HG03196 (cell line): Measurements from ENCODE around the gene ANKLE2.
"Not testable (repeated sequence)": the region's sequence is repeated elsewhere in the genome, so short reads cannot be mapped to it uniquely, and the experiment has no call there.

Source experiments
- ATAC-seq: cut with Tn5 transposase; IDR thresholded peaks from one replicate; pipeline ENCODE4 v1.9.1; 2021; ENCODE audit not compliant: unreplicated experiment

The ANKLE2 gene

DNA sequence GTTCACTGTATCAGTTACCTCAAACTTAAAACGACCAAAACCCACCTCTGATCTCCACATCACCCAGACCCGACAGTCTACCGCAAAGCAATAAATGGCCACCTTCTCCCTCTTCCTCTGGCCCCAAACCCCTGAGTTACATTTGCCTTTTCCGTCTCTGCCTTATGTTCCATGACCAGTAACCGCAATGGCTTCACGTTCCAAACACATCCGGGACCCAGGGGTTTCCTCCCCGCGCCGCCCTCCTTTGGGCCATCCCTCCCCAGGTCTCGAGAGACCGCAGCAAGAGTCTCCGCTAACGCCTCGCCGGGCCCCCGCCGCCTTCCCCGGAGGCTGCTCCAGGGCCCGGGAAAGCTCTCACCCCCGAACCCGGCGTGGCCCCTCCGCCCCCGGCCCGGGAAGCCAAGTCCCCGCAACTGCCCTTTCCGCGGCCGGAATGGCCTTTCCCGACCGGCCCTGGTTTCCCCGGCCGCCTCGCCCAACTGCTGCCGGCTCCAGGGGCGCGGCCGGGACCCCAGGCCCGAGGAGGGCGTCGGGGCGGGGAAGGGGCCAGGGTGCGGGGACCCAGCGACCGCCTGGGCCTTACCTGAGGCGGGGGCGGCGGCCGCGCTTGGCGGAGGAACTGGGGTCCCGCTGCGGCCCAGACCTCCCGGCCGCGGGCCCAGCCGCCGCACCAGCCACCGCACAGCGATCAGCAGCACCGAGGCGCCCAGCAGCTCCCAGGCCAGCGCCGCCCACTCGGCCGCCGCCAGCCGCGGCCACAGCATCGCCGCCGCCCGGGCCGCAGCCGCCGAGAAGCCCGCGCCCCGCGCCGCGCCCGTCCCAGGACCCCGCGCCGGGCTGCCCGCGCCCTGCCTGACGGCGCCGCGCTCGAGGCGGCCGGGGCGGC lies at the start of gene ANKLE2:
Gene ANKLE2, minus strand, starts transcription at position 801 of the 889 bp plus-strand sequence. Its CDS starts 34 bp downstream, at position 767.
- peak; percentile 8 for ATAC-seq

DNA sequence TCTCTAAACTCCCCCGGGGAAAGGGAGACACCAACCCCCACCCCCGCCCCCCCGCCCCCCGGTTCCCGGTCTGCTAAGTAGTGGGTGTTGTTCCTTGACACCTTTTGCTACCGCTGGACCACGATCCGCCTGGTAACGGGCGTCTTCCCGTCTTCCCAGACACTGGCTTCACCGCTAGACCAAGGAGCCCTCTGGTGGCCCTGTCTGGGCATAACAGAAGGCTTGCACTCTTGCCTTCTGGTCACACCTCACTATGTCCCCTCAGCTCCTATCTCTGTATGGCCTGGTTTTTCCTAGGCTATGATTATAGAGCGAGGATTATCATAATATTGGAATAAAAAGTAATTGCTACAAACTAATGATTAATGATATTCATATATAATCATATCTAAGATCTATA lies 47.8 kb upstream of the ANKLE2 start:
- not testable (repeated sequence) for ATAC-seq

DNA sequence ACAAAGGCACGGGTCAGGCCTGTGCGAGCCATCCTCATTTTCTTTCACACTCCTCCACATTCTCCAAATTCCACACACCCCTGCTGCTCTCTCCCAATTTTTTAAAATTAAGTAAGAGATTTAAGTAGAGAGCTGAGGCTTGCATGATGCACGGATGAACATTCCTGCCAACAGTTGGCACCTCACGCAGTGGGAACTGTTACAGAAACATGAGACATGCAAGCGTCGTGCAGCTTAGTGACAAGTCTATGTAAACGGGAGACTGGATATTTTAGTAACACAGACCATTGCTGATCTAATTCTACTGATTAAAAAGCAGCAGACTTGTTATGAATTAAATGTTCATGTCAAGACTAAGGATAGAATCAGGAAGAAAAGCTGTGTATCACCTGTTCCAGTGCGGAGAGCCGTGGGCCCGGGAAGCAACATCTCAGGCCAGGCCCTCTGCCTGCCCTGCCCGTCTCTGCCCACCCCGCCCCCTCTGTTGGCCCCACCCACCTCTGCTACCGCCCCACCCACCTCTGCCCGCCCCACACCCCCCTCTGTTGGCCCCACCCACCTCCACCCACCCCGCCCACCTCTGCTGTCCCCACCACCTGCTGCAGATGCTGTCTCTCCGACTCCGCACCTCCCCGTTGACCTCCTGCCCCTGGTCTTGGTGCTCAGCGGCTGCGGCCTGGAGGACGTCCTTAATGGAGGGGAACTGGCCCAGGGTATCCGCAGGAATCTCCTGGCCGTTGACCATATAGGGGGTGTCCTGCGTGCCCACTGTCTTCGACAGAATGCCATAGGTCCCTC lies 45.9 kb upstream of the ANKLE2 start:
- no peak for ATAC-seq

DNA sequence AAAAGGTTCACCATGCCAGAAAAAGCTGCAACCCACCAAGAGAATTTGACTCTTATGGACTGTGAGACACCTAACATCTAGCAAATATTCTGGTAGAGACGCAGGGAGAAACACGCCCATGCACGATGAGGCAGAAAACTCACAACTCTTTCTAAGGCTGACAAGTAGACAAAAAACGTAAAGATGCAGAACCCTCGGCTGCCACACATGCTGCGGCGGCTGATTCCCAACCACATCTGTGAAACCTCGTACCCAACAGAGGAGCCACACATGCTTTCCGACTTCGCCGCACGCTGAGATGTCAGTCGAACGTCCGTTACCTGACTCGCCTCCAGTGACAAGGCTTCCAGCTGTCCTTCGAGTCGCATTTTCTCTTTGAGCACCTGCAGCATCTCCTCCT lies 45.2 kb upstream of the ANKLE2 start:
- ATAC-seq: no peak

DNA sequence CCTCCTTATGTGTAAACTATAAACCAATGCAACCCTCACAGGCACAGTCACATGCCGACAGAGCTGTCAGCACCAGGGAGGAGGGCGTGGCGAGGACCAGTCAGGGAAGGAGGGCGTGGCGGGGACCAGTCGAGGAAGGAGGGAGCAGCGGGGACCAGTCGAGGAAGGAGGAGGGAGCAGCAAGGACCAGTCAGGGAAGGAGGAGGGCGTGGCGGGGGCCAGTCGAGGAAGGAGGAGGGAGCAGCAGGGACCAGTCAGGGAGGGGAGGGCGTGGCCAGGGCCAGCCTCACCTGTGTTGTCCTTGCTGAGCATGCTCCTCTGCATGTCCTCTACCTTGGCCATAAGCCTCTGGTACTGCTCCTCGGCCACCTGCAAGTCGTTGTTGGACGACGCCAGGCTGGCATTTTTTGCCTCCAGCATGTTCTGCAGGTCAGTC lies 42.8 kb upstream of the ANKLE2 start:
- no peak for ATAC-seq

DNA sequence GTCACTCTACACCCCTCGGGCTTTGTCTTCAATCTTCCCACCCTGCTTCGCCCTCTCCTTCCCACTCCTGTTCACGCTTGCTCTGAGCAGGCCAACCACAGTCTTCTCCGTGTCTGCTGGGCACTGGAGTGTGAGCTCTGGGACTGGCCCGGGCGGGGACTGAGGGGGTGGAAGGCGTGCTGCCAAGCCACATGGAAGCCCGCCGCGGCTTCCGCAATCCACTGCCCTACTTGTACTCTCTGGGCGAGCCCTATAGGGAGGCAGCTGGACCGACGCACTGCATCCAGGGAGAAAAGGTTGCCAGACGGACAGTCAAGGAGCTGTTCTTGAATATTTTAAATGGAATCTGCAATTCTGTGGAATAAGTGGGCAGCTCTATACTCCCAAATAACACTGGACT lies 42.3 kb upstream of the ANKLE2 start:
- no peak for ATAC-seq

DNA sequence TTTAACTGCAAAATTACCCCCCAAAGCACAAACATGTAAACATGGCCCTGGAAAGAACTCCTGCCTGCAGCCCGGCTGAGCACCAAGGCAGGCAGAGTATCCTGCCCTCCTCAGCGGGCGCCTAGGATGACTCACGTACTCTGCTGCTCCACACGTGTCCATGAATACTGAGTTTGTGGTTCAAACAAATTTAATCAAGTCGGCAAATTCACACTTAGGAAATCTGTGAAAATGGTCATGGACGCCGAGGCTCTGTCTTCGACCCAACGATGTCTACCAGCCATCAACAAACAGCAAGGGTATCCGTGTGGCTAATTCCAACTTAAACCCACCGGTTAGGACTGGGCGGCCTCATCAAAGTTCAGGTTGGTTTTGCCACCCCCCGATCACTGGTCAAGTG lies 41.5 kb upstream of the ANKLE2 start:
- no peak for ATAC-seq

DNA sequence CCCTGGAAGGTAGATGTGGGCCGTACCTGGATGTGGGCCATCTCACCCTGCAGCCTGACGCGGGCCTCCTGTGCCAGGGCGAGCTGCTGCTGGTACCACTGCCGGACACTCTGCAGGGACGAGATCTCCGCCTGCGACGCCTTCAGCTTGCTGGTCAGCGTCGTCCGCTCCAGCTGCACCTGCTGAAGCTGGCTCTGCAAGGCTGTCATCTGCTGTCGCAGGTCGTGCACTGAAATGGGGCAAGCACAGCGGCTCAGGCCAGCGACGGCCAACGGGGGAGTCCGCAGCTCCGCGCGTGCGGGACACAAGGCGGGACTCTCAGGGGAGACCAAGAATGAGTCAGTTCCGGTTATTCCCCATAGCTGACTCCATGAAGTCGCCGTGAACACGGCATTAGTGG lies 40.1 kb upstream of the ANKLE2 start:
- ATAC-seq: no peak

DNA sequence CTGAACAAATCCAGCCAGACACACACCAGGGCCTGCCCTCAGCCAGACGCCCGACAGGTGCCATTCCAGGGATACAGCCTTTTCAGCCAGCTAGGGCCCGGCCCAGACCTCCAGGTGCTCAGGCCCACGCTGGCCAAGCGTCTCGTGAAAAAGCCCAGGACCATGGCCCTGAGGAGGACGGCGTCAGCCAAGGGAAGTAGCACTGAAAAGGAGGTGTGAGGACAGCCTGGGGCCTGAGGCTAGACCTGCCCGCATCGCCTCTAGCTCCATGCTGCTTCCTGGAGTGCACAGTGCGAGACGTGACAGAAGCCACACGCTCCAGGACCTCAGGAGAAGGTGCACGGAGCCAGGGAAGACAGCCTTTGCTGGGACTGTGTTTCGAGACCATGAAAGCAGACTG lies 37.2 kb upstream of the ANKLE2 start:
- no peak for ATAC-seq

DNA sequence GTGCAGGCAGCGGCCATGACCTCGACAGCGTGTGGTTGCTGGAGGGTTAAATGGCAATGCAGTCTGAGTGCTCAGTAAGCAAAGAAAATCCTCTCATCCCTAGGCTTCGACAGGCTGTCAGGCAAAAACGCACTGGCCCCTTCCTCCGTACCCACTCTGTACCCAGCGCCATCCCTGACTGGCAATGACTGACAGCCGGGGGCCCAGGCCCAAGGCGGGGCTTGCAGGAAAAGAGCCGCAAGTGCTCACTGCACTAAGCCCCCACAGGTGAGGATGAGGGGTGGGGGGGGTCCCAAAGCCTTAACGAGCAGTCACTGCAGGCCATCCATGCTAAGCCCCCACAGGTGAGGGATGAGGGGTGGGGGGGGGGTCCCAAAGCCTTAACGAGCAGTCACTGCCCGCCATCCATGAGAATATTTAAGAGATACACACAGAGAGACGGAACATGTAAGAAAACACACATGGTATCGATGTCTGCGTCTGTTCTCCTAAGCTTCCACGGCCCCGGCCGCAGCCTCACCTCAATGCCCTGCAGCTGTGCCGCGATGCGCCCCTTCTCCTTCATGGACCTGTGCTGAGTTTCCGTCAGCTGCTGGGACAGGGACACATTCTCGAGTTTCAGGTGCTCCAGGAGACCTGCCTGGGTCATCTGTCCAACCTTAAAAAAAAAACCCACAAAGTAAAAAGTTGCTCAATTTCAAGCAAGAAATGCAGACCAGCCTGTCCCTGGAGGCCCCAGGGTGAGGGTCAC lies 36.4 kb upstream of the ANKLE2 start:
- ATAC-seq: no peak

DNA sequence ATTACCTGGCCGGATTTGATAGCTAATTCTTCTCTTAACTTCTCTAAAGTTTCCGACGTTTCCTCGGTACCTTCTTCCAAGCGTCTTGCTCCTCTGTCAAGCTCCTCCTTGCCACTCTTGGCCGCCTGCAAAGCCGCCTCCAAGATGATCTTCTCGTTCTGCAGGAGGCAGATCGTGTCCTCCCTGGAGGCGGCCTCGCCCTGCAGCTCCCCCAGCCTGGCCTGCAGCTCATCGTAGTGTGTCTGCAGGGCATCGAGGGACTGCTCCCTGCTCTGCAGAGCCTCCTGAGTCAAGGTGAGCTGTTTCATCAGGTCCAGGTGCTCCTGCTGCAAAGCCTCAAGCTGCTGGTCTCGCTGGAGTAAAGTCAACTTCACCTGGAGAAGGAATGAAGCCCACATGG lies 34.2 kb upstream of the ANKLE2 start:
- ATAC-seq: no peak

DNA sequence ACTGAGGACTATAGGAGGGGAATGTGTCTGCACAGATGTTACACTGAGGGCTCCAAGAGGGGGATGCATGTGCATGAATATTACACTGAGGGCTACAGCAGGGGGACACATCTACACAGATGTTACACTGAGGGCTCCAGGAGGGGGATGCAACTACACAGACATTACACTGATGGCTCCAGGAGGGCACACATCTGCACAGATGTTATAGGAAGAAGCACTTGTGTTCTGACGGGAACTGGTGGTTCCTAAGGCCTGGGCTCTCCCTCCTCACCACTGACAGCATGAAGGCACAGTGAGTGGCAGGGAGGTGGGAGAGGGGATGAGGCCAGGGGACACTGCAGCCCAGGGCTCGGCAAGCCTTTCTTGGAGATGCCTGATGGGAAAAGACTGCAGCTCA lies 30.3 kb upstream of the ANKLE2 start:
- ATAC-seq: not testable (repeated sequence)

DNA sequence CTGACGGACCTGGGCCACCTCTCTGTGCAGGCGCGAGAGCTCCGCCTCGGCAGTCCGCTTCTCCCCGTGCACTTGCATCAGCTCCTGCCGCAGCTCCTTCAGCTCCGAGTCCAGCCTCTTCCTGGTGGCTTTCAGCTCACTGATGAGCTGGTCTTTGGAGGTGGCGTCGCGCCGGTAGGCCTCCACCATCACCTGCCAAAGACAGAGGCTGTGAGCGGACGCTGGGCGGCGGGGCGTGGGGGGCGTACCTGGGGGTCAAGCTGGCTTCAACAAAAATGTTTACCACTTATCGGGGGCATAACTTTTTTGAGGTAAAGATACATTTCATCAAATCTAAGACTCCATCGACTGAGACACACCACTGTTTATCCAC lies 27.5 kb upstream of the ANKLE2 start:
- ATAC-seq: no peak

DNA sequence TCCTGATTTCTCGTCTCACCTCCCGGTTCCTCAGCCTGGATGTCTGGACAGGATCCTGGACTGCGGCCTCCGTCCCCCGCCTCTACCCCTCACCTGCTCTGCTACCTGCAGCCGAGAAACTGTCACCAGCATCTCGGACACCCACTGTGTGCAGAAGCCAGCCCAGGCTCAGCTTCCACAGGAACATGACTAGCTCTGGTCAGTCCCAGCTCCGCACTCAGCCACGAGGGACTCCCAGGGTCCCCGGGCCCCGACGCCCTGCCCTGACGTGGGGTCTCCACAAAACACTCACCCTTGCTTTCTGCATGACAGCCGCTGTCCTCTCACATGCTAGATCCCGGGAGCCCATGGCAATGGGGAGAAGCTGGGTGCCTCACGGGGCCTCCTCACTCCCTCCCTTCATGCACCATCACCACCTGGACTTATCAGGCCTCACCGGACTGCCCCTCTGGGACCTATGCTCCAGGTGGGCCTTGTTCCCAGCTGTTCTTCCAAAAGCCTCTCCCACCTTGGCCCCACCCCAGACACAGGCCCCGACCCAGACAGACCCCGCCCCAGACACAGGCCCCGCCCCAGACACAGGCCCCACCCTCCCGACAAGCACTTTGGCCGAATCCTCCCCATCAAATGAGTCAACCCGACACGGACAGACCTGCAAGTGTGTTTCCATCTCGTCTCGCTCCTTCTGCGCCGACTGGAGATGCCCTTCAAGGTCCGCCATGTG lies 26.9 kb upstream of the ANKLE2 start:
- no peak for ATAC-seq

DNA sequence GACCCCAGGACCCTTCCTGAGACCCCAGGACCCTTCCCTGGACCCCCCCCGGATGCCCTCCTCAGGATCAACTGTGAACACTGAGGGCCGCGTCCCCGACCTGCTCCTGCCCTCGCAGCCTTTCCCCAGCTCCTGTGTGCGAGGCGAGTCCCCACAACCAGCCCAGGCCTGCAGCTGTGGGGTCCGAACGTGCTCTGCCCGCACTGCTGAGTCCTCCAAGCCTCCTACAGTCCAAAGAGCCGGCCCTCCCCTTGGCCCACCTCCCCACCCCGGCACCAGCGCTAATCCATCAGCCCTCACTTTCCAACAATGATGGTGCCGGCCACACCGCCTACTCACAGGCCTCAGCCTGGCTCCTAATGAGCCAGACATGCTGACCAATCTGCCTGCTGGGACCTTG lies 26.2 kb upstream of the ANKLE2 start:
- ATAC-seq: no peak

DNA sequence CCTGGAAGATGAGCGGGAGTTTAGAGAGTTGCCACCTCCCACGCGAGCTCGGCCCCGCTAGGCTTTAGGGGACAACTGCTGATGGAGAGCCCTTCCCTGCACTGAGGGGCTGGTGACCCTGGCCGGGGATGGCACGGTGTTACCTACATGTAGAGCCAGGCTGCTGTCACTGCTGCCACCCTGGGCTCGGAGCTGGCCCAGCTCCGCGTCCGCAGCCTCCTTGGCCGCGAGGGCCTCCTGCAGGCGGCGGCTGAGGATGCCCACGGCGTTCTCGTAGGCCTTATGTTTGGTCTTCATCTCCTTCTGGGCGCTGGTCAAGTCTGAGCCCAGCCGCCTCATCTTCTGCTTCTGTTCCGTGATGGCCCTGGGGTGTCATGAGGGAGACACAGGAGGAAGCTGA lies 24.6 kb upstream of the ANKLE2 start:
- no peak for ATAC-seq

DNA sequence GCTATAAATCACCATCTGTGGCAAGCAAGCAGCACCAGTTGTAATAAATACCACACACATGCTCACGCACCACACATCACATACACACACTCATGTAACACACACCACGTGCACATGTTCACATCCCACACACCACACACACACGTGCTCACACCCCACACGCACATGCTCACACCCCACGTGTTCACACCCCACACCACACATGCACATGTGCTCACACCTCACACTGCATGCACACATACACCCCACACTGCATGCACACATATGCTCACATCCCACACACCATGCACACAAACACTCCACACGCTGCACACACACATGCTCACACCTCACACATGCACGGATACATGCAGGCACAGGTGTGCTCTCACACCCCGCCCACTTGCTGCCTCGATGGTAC lies 22.9 kb upstream of the ANKLE2 start:
- no peak for ATAC-seq

DNA sequence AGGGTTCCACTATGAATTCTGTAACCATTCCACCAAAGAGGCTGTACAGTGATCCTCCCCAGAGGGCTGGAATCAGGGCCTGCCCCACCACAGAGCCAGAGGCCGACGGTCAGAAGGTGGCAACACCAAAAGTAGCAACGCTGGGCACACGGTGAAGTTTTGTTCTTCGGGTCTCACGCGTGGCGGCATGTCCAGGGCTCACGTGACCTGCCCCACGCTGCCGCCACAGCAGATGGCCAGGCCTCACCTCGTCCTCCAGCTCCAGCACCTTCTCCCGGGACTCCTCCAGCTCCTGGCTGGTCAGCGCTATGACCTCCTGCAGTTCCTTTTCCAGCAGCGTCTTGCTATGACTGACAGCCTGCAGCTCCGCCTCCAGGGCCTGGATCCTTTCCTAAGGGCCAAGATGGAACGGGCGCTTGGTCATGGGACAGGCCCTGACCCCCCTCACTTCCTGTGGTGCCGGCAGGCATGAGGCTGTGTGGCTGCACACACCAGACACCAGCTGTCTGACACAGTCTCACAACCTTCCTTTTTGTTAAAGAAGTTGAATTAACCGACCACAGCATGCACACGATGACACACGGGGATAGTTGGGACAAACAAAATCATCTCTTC lies 22.4 kb upstream of the ANKLE2 start:
- ATAC-seq: no peak

DNA sequence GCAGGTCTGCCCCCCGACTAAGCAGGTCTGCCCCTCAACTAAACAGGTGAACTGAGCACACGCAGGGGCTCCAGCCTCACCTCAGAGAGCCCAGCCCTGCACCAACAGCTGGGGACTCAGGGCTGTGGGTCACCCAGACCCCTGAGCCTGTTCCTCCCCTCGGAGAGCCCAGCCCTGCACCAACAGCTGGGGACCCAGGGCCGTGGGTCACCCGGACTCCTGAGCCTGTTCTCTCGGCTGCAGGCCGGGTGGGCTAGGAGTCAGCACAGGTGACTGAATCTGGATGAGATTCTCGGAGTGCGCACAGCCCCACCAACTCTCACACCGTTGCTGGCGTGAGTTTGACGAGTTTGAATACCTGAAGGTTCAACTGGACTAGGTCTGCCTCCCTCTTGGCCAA lies 20.3 kb upstream of the ANKLE2 start:
- ATAC-seq: no peak

DNA sequence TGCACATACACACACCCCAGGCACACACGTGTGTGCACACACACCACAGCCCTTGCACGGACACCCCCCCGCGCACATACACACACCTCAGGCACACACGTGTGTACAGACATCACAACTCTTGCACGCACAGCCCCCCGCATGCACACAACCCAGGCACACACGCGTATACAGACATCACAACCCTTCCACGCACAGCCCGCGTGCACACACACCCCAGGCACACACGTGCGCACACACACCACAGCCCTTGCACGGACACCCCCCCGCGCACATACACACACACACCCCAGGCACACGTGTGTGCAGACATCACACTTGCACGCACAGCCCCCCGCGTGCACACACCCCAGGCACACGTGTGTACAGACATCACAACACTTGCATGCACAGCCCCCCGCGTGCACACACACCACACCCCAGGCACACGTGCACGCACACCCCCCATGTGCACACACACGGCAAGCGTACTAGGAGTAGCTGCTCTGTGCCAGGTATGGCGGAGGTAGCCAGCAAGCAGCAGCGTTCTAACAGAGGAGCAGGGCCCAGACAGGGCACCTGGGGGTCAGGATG lies 18.2 kb upstream of the ANKLE2 start:
- no peak for ATAC-seq
